HepG2 (cell line): Measurements from ENCODE around the gene AP5Z1. TPM values are rescaled to one million over a fixed set of nuclear protein-coding genes. Genes with fewer than 3 reads are reported as not detected.

Experiments used
- CREM ChIP-seq, 2 experiments: sonication (generic) in 1 of 2; formaldehyde crosslinking in 1 of 2; IDR thresholded peaks; 2 replicates each; pipeline versions ENCODE4 v1.4.0 to v1.6.1; 2016 to 2020; ENCODE audit warnings: antibody characterized with exemption in 1 of 2, mild to moderate bottlenecking in 1 of 2, missing genetic modification reagents in 1 of 2
- DPF2 ChIP-seq: sonication (generic); formaldehyde crosslinking; IDR thresholded peaks from 2 replicates; pipeline ENCODE4 v1.4.0; 2020; ENCODE audit warnings: mild to moderate bottlenecking, low read depth, missing genetic modification reagents, borderline replicate concordance
- GPN1 ChIP-seq: sonication (generic); formaldehyde crosslinking; IDR thresholded peaks from 2 replicates; pipeline ENCODE4 v1.5.1; 2020; ENCODE audit warnings: missing genetic modification reagents, borderline replicate concordance
- HHEX ChIP-seq: IDR thresholded peaks from 2 replicates; pipeline ENCODE4 v1.6.1; 2016; ENCODE audit warnings: control low read depth
- HNRNPL ChIP-seq: fragments of 200-400 bp; formaldehyde crosslinking; IDR thresholded peaks from 2 replicates; pipeline ENCODE4 v1.6.1; 2017; ENCODE audit warnings: mild to moderate bottlenecking, low read depth, low read length
- NFYC ChIP-seq: IDR thresholded peaks from 2 replicates; pipeline ENCODE4 v1.6.1; 2016; ENCODE audit warnings: missing genetic modification reagents, missing compliant biosample characterization
- NR2F1 ChIP-seq, 2 experiments: fragments of 450-650 bp in 1 of 2; formaldehyde crosslinking in 1 of 2; IDR thresholded peaks; 2 replicates each; pipeline versions ENCODE4 v1.5.0 to v1.6.1; 2016 to 2020; ENCODE audit warnings: mild to moderate bottlenecking in 1 of 2, missing compliant biosample characterization in 1 of 2, missing genetic modification reagents in 1 of 2, moderate library complexity in 1 of 2
- POLR2AphosphoS5 ChIP-seq: IDR thresholded peaks from 2 replicates; pipeline ENCODE4 v1.6.1; 2012; ENCODE audit warnings: low read depth, low read length
- RBM39 ChIP-seq: fragments of 200-400 bp; formaldehyde crosslinking; IDR thresholded peaks from one replicate; pipeline ENCODE4 v1.6.1; 2018; ENCODE audit warnings: antibody characterized with exemption, mild to moderate bottlenecking, low read depth, low read length; ENCODE audit not compliant: poor library complexity, severe bottlenecking
- RXRB ChIP-seq: IDR thresholded peaks from 2 replicates; pipeline ENCODE4 v1.6.1; 2016; ENCODE audit warnings: borderline replicate concordance, missing genetic modification reagents, missing compliant biosample characterization
- YY1 ChIP-seq: IDR thresholded peaks from 2 replicates; pipeline ENCODE4 v1.6.1; 2011; ENCODE audit warnings: low read length, low read depth, moderate library complexity, mild to moderate bottlenecking; ENCODE audit not compliant: insufficient read depth, insufficient replicate concordance
- ZBTB38 ChIP-seq: sonication (generic); formaldehyde crosslinking; IDR thresholded peaks from 2 replicates; pipeline ENCODE4 v1.5.1; 2020; ENCODE audit warnings: mild to moderate bottlenecking, missing genetic modification reagents
- ZFY ChIP-seq: sonication (generic); formaldehyde crosslinking; IDR thresholded peaks from 2 replicates; pipeline ENCODE4 v1.4.0; 2020; ENCODE audit warnings: missing genetic modification reagents
- ZNF101 ChIP-seq: sonication (generic); formaldehyde crosslinking; IDR thresholded peaks from 2 replicates; pipeline ENCODE4 v1.4.0; 2020; ENCODE audit warnings: mild to moderate bottlenecking, low read depth, missing genetic modification reagents, borderline replicate concordance
- ZNF225 ChIP-seq: sonication (generic); formaldehyde crosslinking; IDR thresholded peaks from 2 replicates; pipeline ENCODE4 v1.4.0; 2020; ENCODE audit warnings: mild to moderate bottlenecking, missing genetic modification reagents
- ZNF430 ChIP-seq: sonication (generic); formaldehyde crosslinking; IDR thresholded peaks from 2 replicates; pipeline ENCODE4 v1.9.0; 2021; ENCODE audit warnings: mild to moderate bottlenecking, missing genetic modification reagents
- ZNF709 ChIP-seq: sonication (generic); formaldehyde crosslinking; IDR thresholded peaks from 2 replicates; pipeline ENCODE4 v1.5.0; 2020; ENCODE audit warnings: mild to moderate bottlenecking, missing genetic modification reagents
- ZNF777 ChIP-seq: sonication (generic); formaldehyde crosslinking; IDR thresholded peaks from 2 replicates; pipeline ENCODE4 v1.4.0; 2020; ENCODE audit warnings: missing genetic modification reagents
- polyA plus RNA-seq, 8 experiments: library from polyadenylated mRNA; depleted of rRNA in 3 of 8; stranded (reverse) in 7 of 8; unstranded in 1 of 8; fragments of >200 nt; fragmentation: Illumina TruSeq in 4 of 8; extraction: Trizol in 4 of 8; gene quantifications; 2 replicates each; pipeline versions ENCODE4 v1.2.1 to v1.2.3, GENCODE V29; 2011 to 2016; ENCODE audit warnings: low read depth in 4 of 8, missing spikeins in 1 of 8, mixed read lengths in 1 of 8; ENCODE audit not compliant: insufficient read depth in 1 of 8
- total RNA-seq, 5 experiments: library from RNA; depleted of rRNA; stranded (reverse); fragments of >200 nt; fragmentation: Illumina TruSeq; extraction: Trizol; gene quantifications; 2 replicates each; pipeline ENCODE4 v1.2.3, GENCODE V29; 2016; ENCODE audit warnings: low read depth in 1 of 5
- TF ChIP-seq, protein P1 (sequence below): sonication (generic); formaldehyde crosslinking; IDR thresholded peaks from 2 replicates; pipeline ENCODE4 v1.4.0; 2020; ENCODE audit warnings: missing genetic modification reagents, borderline replicate concordance
- TF ChIP-seq, protein P2 (sequence below): IDR thresholded peaks from 2 replicates; pipeline ENCODE4 v1.6.1; 2016; ENCODE audit warnings: low read depth
- TF ChIP-seq, protein P3 (sequence below): sonication (generic); formaldehyde crosslinking; IDR thresholded peaks from 2 replicates; pipeline ENCODE4; 2020; ENCODE audit warnings: missing genetic modification reagents, mild to moderate bottlenecking, borderline replicate concordance

The AP5Z1 gene
- total and polyA plus RNA-seq, 2 of the 13 experiments (the other 11 are each of a cell fraction or from before 2014, with no cell fraction given), result 9.3 to 15.1 TPM

DNA sequence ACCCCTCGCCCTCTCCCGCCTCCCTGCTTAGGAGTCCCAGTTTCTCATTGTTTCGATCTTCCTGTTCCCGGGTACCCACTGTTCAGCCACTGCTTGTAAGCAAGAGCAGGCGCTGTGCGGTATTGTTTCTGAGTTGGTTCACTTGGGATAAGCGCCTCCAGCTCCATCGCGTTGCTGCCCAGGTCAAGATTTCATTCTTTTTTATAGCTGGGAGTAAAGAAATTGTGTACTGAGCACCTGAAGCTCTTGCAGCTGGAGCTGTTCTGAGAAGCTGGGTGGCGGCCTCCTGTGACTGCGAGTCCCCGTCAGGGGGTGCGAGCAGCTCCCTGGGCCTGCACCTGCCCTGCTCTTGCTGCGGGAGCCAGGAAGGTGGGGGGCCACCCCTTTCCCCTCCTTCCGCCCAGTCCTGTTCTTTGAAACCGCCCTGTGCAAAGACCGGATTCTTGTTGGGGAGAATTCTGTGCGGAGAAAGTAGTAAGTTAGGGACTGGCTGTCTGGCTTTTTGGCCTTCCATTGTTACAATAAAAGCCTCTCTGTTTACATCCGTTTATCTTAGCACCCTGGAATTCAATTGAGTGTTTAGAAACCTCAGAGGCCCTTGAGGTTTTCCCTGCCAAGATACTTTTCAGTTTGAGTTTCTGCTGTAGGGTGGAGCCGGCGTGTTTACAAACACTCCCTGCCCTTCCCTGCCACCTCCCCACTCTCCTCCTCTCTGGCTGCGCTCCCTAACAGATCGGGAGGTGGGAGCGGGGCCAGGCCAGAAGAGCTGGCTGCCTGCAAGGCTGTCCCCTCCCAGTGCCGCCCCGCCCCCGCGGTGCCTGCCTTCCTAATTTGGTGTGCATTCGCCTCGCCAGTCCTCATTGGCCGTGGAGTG is 30.8 kb upstream of the AP5Z1 start (continued):
- TF ChIP-seq CREM (IDR thresholded peaks at IDR 0.05) (no peak), CREM (CRISPR knock-in tag; IDR thresholded peaks at IDR 0.05) (no peak), ZNF777 (CRISPR knock-in tag) (no peak), ZFY (CRISPR knock-in tag) (peak; percentile 9; the same call in 1 of the 2 replicates), YY1 (no peak), GPN1 (CRISPR knock-in tag) (no peak), RBM39 (no peak), ZNF709 (0 out of 2 replicates have a peak, but pooled peaks have one; percentile 37), ZNF101 (CRISPR knock-in tag) (no peak), HHEX (CRISPR knock-in tag) (no peak), HNRNPL (no peak), RXRB (CRISPR knock-in tag) (peak; percentile 25; the same call in 1 of the 2 replicates), POLR2AphosphoS5 (peak; percentile 36; the same call in 1 of the 2 replicates), ZNF430 (peak; percentile 17; the same call in 1 of the 2 replicates), NR2F1 (CRISPR knock-in tag; IDR thresholded peaks at IDR 0.05) (peak; percentile 2 to 22; a peak in 1 of 4 replicates), ZBTB38 (CRISPR knock-in tag) (peak; percentile 44), ZNF225 (CRISPR knock-in tag) (no peak), DPF2 (peak; percentile 34; the same call in 1 of the 2 replicates), NFYC (CRISPR knock-in tag) (peak; percentile 35; the same call in 1 of the 2 replicates)
- TF ChIP-seq, protein P1, sequence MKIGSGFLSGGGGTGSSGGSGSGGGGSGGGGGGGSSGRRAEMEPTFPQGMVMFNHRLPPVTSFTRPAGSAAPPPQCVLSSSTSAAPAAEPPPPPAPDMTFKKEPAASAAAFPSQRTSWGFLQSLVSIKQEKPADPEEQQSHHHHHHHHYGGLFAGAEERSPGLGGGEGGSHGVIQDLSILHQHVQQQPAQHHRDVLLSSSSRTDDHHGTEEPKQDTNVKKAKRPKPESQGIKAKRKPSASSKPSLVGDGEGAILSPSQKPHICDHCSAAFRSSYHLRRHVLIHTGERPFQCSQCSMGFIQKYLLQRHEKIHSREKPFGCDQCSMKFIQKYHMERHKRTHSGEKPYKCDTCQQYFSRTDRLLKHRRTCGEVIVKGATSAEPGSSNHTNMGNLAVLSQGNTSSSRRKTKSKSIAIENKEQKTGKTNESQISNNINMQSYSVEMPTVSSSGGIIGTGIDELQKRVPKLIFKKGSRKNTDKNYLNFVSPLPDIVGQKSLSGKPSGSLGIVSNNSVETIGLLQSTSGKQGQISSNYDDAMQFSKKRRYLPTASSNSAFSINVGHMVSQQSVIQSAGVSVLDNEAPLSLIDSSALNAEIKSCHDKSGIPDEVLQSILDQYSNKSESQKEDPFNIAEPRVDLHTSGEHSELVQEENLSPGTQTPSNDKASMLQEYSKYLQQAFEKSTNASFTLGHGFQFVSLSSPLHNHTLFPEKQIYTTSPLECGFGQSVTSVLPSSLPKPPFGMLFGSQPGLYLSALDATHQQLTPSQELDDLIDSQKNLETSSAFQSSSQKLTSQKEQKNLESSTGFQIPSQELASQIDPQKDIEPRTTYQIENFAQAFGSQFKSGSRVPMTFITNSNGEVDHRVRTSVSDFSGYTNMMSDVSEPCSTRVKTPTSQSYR (CRISPR knock-in tag), result peak; percentile 42; the same call in 1 of the 2 replicates
- TF ChIP-seq, protein P2, sequence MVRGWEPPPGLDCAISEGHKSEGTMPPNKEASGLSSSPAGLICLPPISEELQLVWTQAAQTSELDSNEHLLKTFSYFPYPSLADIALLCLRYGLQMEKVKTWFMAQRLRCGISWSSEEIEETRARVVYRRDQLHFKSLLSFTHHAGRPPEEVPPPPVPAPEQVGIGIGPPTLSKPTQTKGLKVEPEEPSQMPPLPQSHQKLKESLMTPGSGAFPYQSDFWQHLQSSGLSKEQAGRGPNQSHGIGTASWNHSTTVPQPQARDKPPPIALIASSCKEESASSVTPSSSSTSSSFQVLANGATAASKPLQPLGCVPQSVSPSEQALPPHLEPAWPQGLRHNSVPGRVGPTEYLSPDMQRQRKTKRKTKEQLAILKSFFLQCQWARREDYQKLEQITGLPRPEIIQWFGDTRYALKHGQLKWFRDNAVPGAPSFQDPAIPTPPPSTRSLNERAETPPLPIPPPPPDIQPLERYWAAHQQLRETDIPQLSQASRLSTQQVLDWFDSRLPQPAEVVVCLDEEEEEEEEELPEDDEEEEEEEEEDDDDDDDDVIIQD, result peak; percentile 67; the same call in 1 of the 2 replicates
- TF ChIP-seq, protein P3, sequence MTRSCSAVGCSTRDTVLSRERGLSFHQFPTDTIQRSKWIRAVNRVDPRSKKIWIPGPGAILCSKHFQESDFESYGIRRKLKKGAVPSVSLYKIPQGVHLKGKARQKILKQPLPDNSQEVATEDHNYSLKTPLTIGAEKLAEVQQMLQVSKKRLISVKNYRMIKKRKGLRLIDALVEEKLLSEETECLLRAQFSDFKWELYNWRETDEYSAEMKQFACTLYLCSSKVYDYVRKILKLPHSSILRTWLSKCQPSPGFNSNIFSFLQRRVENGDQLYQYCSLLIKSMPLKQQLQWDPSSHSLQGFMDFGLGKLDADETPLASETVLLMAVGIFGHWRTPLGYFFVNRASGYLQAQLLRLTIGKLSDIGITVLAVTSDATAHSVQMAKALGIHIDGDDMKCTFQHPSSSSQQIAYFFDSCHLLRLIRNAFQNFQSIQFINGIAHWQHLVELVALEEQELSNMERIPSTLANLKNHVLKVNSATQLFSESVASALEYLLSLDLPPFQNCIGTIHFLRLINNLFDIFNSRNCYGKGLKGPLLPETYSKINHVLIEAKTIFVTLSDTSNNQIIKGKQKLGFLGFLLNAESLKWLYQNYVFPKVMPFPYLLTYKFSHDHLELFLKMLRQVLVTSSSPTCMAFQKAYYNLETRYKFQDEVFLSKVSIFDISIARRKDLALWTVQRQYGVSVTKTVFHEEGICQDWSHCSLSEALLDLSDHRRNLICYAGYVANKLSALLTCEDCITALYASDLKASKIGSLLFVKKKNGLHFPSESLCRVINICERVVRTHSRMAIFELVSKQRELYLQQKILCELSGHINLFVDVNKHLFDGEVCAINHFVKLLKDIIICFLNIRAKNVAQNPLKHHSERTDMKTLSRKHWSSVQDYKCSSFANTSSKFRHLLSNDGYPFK (CRISPR knock-in tag), result no peak
